SK-N-MC (cell line): ENCODE results near the gene KRTAP5-3.
"Not testable (repeated sequence)": the region's sequence is repeated elsewhere in the genome, so short reads cannot be mapped to it uniquely, and the experiment has no call there.

ENCODE experiments used
- EZH2 ChIP-seq: fragments of 200-600 bp; sonication (generic); IDR thresholded peaks from one replicate; pipeline ENCODE4 v1.6.1; 2017; ENCODE audit warnings: antibody characterized with exemption
- FOXP2 ChIP-seq: optimal IDR thresholded peaks from 2 replicates; pipeline ENCODE3; 2011; ENCODE audit warnings: mild to moderate bottlenecking, moderate library complexity; ENCODE audit not compliant: insufficient read depth; ENCODE audit errors: extremely low read length, control extremely low read depth
- POLR2AphosphoS5 ChIP-seq: IDR thresholded peaks from 2 replicates; pipeline ENCODE4 v1.6.1; 2012; ENCODE audit warnings: mild to moderate bottlenecking, low read depth, low read length, borderline replicate concordance

GRCh38 chr11:1595994-1596575, 12.2 kb downstream of the KRTAP5-3 start:
- TF ChIP-seq EZH2, POLR2AphosphoS5, FOXP2: not testable (repeated sequence)
